A549 (cell line): ENCODE data around the gene IBSP.

ENCODE experiments used
- CBX2 ChIP-seq: fragments of 200-600 bp; sonication (generic); IDR thresholded peaks from 2 replicates; pipeline ENCODE4 v1.6.1; 2016; ENCODE audit warnings: low read depth, mild to moderate bottlenecking, borderline replicate concordance
- CBX8 ChIP-seq: fragments of 200-600 bp; sonication (generic); IDR thresholded peaks from 2 replicates; pipeline ENCODE4 v1.6.1; 2016
- CHD2 ChIP-seq: fragments of 150-350 bp; IDR thresholded peaks from 2 replicates; pipeline ENCODE4 v1.6.1; 2014; ENCODE audit warnings: low read length; ENCODE audit not compliant: partially characterized antibody
- CTCF ChIP-seq: fragments of >200 bp; sonication (Bioruptor Twin); formaldehyde crosslinking; IDR thresholded peaks from 3 replicates; pipeline ENCODE4 v1.5.1; 2016
- FOSL2 ChIP-seq, 2 experiments: fragments of 450-650 bp in 1 of 2; fragments of >200 bp in 1 of 2; sonication (Bioruptor Twin) in 1 of 2; formaldehyde crosslinking; IDR thresholded peaks; 2 replicates each; pipeline versions ENCODE4 v1.5.0 to v1.6.1; 2016 to 2020; ENCODE audit warnings: mild to moderate bottlenecking in 1 of 2, moderate library complexity in 1 of 2
- MAX ChIP-seq: IDR thresholded peaks from 2 replicates; pipeline ENCODE4 v1.6.1; 2012
- MAZ ChIP-seq: fragments of 150-350 bp; IDR thresholded peaks from 2 replicates; pipeline ENCODE4 v1.6.1; 2014; ENCODE audit warnings: antibody characterized with exemption, low read depth, low read length, borderline replicate concordance
- MYC ChIP-seq: IDR thresholded peaks from 2 replicates; pipeline ENCODE4 v1.6.1; 2012; ENCODE audit warnings: mild to moderate bottlenecking, inconsistent platforms, low read length, improper control_type of control experiment, borderline replicate concordance
- PBX3 ChIP-seq: IDR thresholded peaks from 2 replicates; pipeline ENCODE4 v1.6.1; 2012
- POLR2A ChIP-seq: IDR thresholded peaks from 2 replicates; pipeline ENCODE4 v1.6.1; 2012; ENCODE audit warnings: mild to moderate bottlenecking, low read length
- REST ChIP-seq: fragments of 200-600 bp; sonication (generic); IDR thresholded peaks from 2 replicates; pipeline ENCODE4 v1.6.1; 2016; ENCODE audit warnings: antibody characterized with exemption, mild to moderate bottlenecking, moderate library complexity
- RFX5 ChIP-seq: fragments of 450-650 bp; IDR thresholded peaks from 2 replicates; pipeline ENCODE4 v1.7.1; 2014; ENCODE audit warnings: antibody characterized with exemption, mild to moderate bottlenecking, moderate library complexity
- RNF2 ChIP-seq: fragments of 200-600 bp; sonication (generic); IDR thresholded peaks from 2 replicates; pipeline ENCODE4 v1.6.1; 2016; ENCODE audit warnings: low read depth, mild to moderate bottlenecking, antibody characterized with exemption, moderate library complexity, borderline replicate concordance
- SMC3 ChIP-seq: fragments of >200 bp; sonication (Bioruptor Twin); formaldehyde crosslinking; IDR thresholded peaks from 3 replicates; pipeline ENCODE4 v1.6.1; 2018; ENCODE audit warnings: inconsistent platforms

GRCh38 chr4:87846226-87846625 lies 46.9 kb downstream of the IBSP start:
- TF ChIP-seq POLR2A (no peak), CHD2 (no peak), CTCF (no peak), PBX3 (no peak), MAZ (no peak), CBX8 (no peak), RFX5 (no peak), CBX2 (no peak), MYC (no peak), FOSL2 (IDR thresholded peaks at IDR 0.05) (no peak), FOSL2 (CRISPR knock-in tag; IDR thresholded peaks at IDR 0.05) (no peak), MAX (no peak), SMC3 (no peak), REST (no peak), RNF2 (no peak)
